Measurements from ENCODE around the gene ELF2.

The ELF2 gene

DNA sequence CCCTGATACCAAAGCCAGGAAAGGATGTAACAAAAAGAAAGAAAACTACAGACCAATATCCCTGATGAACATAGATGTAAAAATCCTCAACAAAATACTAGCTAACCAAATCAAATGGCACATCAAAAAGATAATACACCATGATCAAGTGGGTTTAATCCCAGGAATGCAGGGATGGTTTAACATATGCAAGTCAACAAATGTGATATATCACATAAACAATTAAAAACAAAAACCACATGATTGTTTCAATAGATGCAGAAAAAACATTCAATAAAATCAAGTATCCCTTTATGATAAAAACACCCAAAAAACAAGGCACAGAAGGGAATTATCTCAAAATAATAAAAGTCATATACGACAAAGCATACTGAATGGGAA, 31.5 kb downstream of the ELF2 start:
- Histone ChIP-seq H3K4me3 (ENCODE audit: low read depth in 1 of 2, low read length in 1 of 2) (no peak overlapping the region), H3K9me3 (no peaks in the 10 kb centered on the region), H3K27ac (no peak overlapping the region), H3K36me3 (no peaks in the 10 kb centered on the region), H3K27me3 (no peaks in the 10 kb centered on the region), H3K4me1 (ENCODE audit: control insufficient read depth in 1 of 2, insufficient read depth in 1 of 2, low read depth in 1 of 2, low read length in 1 of 2) (peaks cover 29 to 31% of the 10 kb centered on the region in 2 experiments)
- TF ChIP-seq, protein P1, sequence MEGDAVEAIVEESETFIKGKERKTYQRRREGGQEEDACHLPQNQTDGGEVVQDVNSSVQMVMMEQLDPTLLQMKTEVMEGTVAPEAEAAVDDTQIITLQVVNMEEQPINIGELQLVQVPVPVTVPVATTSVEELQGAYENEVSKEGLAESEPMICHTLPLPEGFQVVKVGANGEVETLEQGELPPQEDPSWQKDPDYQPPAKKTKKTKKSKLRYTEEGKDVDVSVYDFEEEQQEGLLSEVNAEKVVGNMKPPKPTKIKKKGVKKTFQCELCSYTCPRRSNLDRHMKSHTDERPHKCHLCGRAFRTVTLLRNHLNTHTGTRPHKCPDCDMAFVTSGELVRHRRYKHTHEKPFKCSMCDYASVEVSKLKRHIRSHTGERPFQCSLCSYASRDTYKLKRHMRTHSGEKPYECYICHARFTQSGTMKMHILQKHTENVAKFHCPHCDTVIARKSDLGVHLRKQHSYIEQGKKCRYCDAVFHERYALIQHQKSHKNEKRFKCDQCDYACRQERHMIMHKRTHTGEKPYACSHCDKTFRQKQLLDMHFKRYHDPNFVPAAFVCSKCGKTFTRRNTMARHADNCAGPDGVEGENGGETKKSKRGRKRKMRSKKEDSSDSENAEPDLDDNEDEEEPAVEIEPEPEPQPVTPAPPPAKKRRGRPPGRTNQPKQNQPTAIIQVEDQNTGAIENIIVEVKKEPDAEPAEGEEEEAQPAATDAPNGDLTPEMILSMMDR (IDR thresholded peaks at IDR 0.05): no peak

DNA sequence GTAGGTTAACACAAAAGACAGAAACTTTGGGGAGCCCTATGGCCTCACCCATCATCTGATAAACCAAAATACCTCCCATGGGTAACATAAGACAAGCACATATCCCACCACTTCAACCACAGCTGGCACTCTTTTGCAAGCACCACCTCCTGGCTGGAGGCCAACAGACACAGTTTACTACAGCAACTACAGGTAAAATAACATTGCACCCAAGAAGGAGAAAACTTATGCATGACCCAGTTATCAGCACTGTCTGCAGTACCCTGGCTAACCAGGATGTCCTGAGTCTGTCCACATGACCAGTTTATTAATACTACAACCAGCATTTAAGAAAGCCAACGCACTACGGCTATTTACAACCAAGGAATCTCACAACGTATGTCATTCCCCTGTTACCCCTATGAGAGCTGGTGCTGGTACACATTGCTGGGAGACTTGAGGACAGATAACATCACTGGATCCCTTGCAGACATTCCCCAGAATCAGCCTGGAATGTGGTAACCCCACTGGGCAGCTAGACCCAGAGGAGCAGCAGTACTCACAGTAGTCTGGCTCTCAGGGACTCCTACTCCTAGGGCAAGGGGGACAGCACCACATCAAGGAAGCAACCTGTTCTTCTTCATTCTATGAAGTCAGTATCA, 32.0 kb downstream of the ELF2 start:
- TF ChIP-seq, protein P1 (IDR thresholded peaks at IDR 0.05): no peak
- H3K36me3 ChIP-seq: no peaks in the 10 kb centered on the region
- no peaks in the 10 kb centered on the region for H3K9me3 ChIP-seq
- peak overlapping the region; percentile 57 for H3K27ac ChIP-seq
- H3K4me3 ChIP-seq (ENCODE audit: low read depth in 1 of 2, low read length in 1 of 2): no peak overlapping the region
- H3K4me1 ChIP-seq (ENCODE audit: control insufficient read depth in 1 of 2, insufficient read depth in 1 of 2, low read depth in 1 of 2, low read length in 1 of 2): peaks cover 29 to 31% of the 10 kb centered on the region in 2 experiments
- H3K27me3 ChIP-seq: no peaks in the 10 kb centered on the region

DNA sequence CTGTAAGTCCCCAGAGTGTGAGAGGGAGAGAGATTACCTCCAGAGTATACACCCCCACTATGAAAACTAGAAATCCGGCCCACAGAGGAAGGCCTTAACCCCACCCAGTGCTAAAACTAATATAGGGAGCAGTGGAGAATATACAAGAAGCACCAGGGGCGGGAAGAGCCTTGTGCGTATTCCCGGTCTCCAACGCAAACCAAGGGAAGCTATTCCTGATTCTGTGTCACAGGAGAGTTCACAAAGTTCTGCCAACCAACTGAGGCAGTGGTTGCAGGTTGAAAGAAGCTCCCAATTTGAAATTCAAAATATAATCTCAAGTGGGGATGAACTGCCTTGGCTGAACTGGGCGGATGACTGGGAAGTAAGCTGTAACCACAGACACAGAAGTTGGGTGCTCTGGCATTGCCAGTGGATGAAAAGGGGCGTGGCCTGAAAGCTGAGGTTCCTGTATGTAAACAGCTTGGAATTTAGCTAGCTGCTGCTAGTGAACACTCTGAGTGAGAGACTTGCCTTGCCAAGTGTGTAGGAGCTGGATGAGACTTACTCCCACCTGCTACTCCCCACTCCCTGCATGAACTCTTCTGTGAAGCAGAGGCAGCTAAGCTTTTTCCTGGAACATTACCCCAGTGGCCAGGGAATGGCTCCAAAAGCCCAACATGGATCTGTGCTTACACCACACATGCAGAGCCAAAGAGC, 32.7 kb downstream of the ELF2 start:
- peaks cover 29 to 31% of the 10 kb centered on the region in 2 experiments for H3K4me1 ChIP-seq (ENCODE audit: control insufficient read depth in 1 of 2, insufficient read depth in 1 of 2, low read depth in 1 of 2, low read length in 1 of 2)
- H3K4me3 ChIP-seq (ENCODE audit: low read depth in 1 of 2, low read length in 1 of 2): no peak overlapping the region
- H3K9me3 ChIP-seq: no peaks in the 10 kb centered on the region
- TF ChIP-seq, protein P1 (IDR thresholded peaks at IDR 0.05): no peak
- H3K27me3 ChIP-seq: no peaks in the 10 kb centered on the region
- H3K27ac ChIP-seq: peak overlapping the region; percentile 57
- H3K36me3 ChIP-seq: no peaks in the 10 kb centered on the region

DNA sequence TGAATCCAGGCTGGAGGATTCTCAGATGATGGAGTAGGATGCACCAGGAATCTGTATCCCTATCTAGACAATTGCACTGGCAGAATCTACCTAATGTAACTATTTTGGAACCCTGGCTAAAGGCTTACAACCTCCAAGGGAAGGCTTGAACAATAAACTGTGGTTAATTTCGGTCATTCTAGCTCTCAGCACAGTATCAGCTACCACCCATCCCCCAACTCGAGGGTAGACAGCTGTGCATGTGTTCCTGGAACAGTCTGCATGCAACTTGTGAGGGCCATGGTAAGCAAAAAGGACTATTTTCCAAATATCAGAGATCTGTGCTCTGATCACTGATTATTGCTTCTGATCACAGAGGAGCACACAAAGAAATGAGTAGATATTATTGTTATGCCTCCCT, 34.0 kb downstream of the ELF2 start:
- Histone ChIP-seq H3K27ac (no peak overlapping the region), H3K27me3 (no peaks in the 10 kb centered on the region), H3K4me3 (ENCODE audit: low read depth in 1 of 2, low read length in 1 of 2) (no peak overlapping the region), H3K36me3 (peaks cover 2% of the 10 kb centered on the region), H3K4me1 (ENCODE audit: control insufficient read depth in 1 of 2, insufficient read depth in 1 of 2, low read depth in 1 of 2, low read length in 1 of 2) (peaks cover 29 to 31% of the 10 kb centered on the region in 2 experiments), H3K9me3 (no peaks in the 10 kb centered on the region)
- TF ChIP-seq, protein P1 (IDR thresholded peaks at IDR 0.05): no peak

DNA sequence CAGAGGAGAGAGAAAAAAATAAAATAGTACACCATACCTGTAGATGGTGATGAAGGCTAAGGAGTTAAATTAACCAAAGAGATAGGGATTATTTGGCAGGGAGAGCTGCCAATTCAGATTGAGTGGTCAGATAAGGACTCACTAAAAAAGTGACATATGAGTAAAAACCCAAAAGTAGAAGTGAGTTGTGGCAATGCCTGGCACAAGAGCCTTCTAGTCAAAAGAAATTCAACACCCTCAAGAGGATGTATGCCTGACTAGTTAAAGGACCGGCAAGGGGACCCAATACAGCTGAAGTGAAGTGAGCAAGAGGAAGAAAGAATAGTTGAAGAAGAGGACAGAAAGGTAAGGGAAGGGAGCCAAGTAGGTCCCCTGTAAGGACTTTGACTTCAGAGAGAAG, 34.9 kb downstream of the ELF2 start:
- TF ChIP-seq, protein P1 (IDR thresholded peaks at IDR 0.05): no peak
- peak overlapping the region; percentile 27 for H3K27ac ChIP-seq
- peaks cover 29 to 31% of the 10 kb centered on the region in 2 experiments for H3K4me1 ChIP-seq (ENCODE audit: control insufficient read depth in 1 of 2, insufficient read depth in 1 of 2, low read depth in 1 of 2, low read length in 1 of 2)
- no peaks in the 10 kb centered on the region for H3K9me3 ChIP-seq
- H3K27me3 ChIP-seq: no peaks in the 10 kb centered on the region
- H3K36me3 ChIP-seq: peaks cover 11% of the 10 kb centered on the region
- no peak overlapping the region for H3K4me3 ChIP-seq (ENCODE audit: low read depth in 1 of 2, low read length in 1 of 2)
